Muscle layer of duodenum (tissue), 2 donors: Measurements from ENCODE around the gene HDLBP.
"Not testable (repeated sequence)": the region's sequence is repeated elsewhere in the genome, so short reads cannot be mapped to it uniquely, and the experiment has no call there.

ENCODE experiments used
- H3K27ac ChIP-seq: one replicate; pipeline ENCODE4 v1.7.0; 2013; ENCODE audit warnings: mild to moderate bottlenecking, low read length
- H3K27me3 ChIP-seq: one replicate; pipeline ENCODE4 v1.7.0; 2013; ENCODE audit warnings: low read depth, mild to moderate bottlenecking, control low read depth, low read length
- H3K36me3 ChIP-seq, 2 donors: one replicate each; pipeline ENCODE4 v1.7.0; 2013; ENCODE audit warnings: low read length in 2 of 2, control low read depth in 1 of 2, mild to moderate bottlenecking in 1 of 2; ENCODE audit not compliant: insufficient read depth in 2 of 2, control insufficient read depth in 1 of 2
- H3K4me1 ChIP-seq, 2 donors: one replicate each; pipeline ENCODE4 v1.7.0; 2013; ENCODE audit warnings: low read length in 2 of 2, mild to moderate bottlenecking in 2 of 2, control low read depth in 1 of 2, moderate library complexity in 1 of 2; ENCODE audit not compliant: insufficient read depth in 2 of 2, control insufficient read depth in 1 of 2
- H3K4me3 ChIP-seq, 2 donors: one replicate each; pipeline ENCODE4 v1.7.0; 2013; ENCODE audit warnings: low read length in 2 of 2, low read depth in 1 of 2, mild to moderate bottlenecking in 1 of 2
- H3K9me3 ChIP-seq, 2 donors: one replicate each; pipeline ENCODE4 v1.7.0; 2013; ENCODE audit warnings: low read length in 2 of 2, control low read depth in 1 of 2, mild to moderate bottlenecking in 1 of 2; ENCODE audit not compliant: control insufficient read depth in 1 of 2
- donor health status: healthy.

Gene HDLBP

DNA sequence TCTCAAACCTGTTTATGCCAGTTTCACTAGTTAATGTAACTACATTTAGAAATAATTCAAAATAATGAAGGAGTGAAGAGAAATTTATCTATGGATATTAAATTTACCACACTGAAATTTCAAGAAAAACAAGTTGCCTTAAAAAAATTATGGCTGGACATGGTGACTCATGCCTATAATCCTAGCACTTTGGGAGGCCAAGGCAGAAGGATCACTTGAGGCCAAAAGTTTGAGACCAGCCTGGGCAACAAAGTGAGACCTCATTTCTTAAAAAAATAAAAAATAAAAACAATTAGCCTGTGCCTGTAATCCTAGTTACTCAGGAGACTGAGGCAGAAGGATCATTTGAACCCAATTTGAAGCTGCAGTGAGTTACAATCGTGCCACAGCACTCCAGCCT lies 29.9 kb downstream of the HDLBP start:
- Histone ChIP-seq H3K9me3 (no peaks in the 10 kb centered on the region), H3K4me1 (peaks cover 0 to 30% of the 10 kb centered on the region in 2 donors), H3K36me3 (no peaks in the 10 kb centered on the region), H3K27me3 (no peaks in the 10 kb centered on the region), H3K27ac (no peak overlapping the region), H3K4me3 (no peak overlapping the region)

DNA sequence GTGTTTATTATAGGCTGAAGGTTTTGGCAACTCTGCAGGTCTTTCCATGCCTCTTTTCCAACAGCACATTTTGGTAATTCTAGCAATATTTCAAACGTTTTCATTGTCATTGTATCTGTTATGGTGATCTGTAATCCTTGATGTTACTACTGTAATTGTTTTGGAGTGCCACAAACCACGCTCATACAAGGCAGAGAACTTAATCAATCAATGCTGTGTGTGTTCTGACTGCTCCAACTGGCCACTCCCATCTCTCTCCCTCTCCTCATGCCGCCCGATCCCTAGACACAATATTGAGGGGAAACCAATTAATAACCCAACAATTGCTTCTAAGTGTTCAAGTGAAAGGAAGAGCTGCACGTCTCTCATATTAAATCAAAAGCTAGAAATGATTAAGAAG lies 32.9 kb downstream of the HDLBP start:
- peaks cover 0 to 16% of the 10 kb centered on the region in 2 donors for H3K4me1 ChIP-seq
- H3K9me3 ChIP-seq, result no peaks in the 10 kb centered on the region
- no peak overlapping the region for H3K27ac ChIP-seq
- H3K36me3 ChIP-seq, result no peaks in the 10 kb centered on the region
- no peak overlapping the region for H3K4me3 ChIP-seq
- H3K27me3 ChIP-seq, result no peaks in the 10 kb centered on the region

DNA sequence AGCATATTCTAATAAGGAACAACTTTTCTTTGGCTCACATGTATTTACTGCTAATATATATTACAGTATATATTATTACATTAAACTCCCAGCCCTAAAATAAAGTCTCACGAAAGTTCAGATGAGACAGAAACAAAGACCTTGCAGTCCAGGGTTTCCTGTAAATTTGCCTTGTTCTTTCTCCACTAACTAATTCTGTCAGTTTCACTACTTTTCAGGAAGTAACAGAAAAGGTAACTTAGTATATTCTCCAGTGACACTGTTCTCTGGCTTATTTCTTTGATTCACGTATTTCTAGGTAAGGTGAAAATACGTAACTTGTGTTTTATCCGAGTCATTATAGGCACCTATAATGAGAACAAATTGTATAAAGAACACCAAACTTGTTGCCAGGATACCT lies 35.2 kb downstream of the HDLBP start:
- H3K27ac ChIP-seq, result no peak overlapping the region
- no peaks in the 10 kb centered on the region for H3K9me3 ChIP-seq
- no peaks in the 10 kb centered on the region for H3K27me3 ChIP-seq
- peaks cover 0 to 16% of the 10 kb centered on the region in 2 donors for H3K4me1 ChIP-seq
- no peak overlapping the region for H3K4me3 ChIP-seq
- H3K36me3 ChIP-seq, result no peaks in the 10 kb centered on the region

DNA sequence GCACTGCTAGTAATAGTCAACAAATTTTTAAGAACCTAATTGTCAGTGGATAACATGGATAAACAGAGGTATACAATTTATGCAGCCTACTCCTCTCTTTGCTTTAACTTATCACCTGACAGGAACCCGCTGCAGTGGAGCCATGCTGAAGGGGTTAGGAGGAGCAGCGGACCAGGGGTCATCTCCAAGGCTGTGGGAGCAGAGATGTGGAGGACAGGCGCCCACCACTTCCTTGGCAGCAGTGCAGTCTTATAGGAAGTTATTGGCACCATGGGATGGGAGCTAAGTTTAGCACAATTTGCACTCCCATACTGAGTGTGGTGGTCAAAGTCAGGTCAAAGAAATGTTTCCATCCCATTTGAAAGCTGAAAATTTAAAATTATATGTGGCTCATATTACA lies 35.6 kb downstream of the HDLBP start:
- H3K4me3 ChIP-seq, result no peak overlapping the region
- H3K27me3 ChIP-seq, result no peaks in the 10 kb centered on the region
- no peak overlapping the region for H3K27ac ChIP-seq
- H3K9me3 ChIP-seq, result no peaks in the 10 kb centered on the region
- no peaks in the 10 kb centered on the region for H3K36me3 ChIP-seq
- peaks cover 0 to 13% of the 10 kb centered on the region in 2 donors for H3K4me1 ChIP-seq

DNA sequence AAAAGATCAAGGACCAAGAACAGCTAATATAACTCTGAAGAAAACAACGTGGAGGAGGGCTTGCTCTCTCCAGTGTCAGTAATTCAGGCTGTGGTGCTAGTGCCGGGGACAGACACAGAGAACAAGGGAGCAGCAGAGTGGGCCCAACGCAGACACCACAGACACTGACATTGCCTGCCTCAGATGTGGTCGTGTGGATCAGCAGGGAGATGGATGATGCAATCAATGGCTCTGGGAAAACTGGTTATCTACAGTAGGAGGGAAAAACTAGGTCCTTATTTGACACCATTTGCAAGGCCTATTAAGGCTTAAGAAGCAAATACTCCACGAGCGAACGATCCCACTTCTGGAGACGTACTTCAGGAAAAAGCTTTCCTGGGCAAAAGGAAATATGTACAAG lies 36.1 kb downstream of the HDLBP start:
- H3K9me3 ChIP-seq, result no peaks in the 10 kb centered on the region
- no peak overlapping the region for H3K27ac ChIP-seq
- H3K36me3 ChIP-seq, result no peaks in the 10 kb centered on the region
- peaks cover 0 to 13% of the 10 kb centered on the region in 2 donors for H3K4me1 ChIP-seq
- H3K4me3 ChIP-seq, result no peak overlapping the region
- no peaks in the 10 kb centered on the region for H3K27me3 ChIP-seq

DNA sequence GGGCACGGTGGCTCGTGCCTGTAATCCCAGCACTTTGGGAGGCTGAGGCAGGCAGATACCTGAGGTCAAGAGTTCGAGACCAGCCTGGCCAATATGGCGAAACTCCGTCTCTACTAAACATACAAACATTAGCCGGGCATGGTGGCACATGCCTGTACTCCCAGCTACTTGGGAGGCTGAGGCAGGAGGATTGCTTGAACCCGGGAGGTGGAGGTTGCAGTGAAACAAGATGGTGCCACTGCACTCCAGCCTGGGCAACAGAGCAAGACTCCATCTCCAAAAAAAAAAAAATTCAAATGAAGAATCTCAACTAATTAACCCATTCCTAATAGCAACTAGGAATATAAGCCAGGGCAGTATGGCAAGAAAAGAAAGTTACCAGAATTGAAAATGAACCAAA lies 37.2 kb downstream of the HDLBP start:
- H3K4me3 ChIP-seq, H3K27me3 ChIP-seq, H3K27ac ChIP-seq, H3K36me3 ChIP-seq, H3K9me3 ChIP-seq: not testable (repeated sequence)
- H3K4me1 ChIP-seq, result peaks cover 0 to 16% of the 10 kb centered on the region in 2 donors

DNA sequence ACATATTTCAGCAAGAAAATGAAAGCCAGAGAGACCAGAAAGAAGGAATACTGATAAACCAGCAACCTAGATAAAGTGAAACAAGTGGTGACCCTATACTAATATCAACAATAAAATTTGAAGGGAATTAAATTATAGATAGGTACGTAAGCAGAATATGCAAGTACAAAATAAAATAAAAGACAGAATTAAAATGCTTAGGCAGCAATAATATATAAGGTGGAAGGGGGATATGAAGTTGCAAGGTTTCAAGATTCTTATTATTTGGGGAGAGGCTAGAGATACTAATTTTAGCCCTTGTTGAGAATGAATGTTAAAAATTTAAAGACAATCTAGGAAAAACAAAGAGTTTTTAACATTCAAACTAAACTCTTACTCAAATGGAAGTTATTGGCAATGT lies 39.6 kb downstream of the HDLBP start:
- H3K27ac ChIP-seq, result no peak overlapping the region
- no peaks in the 10 kb centered on the region for H3K36me3 ChIP-seq
- H3K4me3 ChIP-seq, result no peak overlapping the region
- H3K27me3 ChIP-seq, result no peaks in the 10 kb centered on the region
- H3K9me3 ChIP-seq, result no peaks in the 10 kb centered on the region
- peaks cover 5 to 12% of the 10 kb centered on the region in 2 donors for H3K4me1 ChIP-seq

DNA sequence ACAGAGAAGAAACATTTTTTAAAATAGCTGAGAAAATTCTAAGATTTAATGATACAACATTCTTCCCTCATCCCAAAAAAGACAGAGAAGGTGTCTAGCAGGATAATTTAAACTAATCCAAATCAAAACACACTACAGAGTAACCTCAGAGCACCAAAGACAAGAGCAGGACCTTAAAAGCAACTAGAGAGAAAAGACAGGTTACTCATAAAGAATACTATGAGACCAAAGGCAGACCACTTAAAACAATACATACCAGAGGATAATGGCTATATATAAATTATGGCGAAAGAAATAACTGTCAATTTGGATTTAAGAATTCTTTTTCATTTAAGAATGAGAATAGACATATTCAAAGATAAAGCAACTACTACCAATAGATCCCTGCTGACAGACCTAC lies 40.0 kb downstream of the HDLBP start:
- H3K4me1 ChIP-seq, result peaks cover 9 to 16% of the 10 kb centered on the region in 2 donors
- no peak overlapping the region for H3K4me3 ChIP-seq
- H3K27ac ChIP-seq, result no peak overlapping the region
- H3K9me3 ChIP-seq, result no peaks in the 10 kb centered on the region
- no peaks in the 10 kb centered on the region for H3K27me3 ChIP-seq
- no peaks in the 10 kb centered on the region for H3K36me3 ChIP-seq

DNA sequence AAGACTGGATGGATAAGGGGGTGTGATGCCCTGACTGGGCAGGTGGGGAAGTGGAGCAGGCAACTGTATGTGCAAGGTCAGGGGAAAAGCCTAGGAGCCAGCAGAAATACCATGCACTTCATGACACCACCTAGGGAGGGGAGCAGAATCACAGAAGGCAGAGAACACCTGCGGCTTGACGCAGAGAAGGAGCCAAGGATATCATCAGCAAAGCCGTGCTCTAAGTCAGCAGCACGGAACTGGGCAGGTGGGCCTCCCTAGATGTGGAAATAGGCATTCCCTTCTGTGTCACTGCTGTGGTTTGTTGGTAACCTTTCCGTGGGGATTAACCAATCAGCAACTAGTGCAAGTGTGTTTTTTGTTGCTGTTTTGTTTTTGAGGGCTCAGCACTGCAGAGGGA lies 41.3 kb downstream of the HDLBP start:
- Histone ChIP-seq H3K9me3 (no peaks in the 10 kb centered on the region), H3K27ac (no peak overlapping the region), H3K4me1 (peaks cover 14 to 30% of the 10 kb centered on the region in 2 donors), H3K4me3 (peak overlapping the region in 1 of 2 donors; percentile 9), H3K36me3 (peaks cover 0 to 2% of the 10 kb centered on the region in 2 donors), H3K27me3 (no peaks in the 10 kb centered on the region)

DNA sequence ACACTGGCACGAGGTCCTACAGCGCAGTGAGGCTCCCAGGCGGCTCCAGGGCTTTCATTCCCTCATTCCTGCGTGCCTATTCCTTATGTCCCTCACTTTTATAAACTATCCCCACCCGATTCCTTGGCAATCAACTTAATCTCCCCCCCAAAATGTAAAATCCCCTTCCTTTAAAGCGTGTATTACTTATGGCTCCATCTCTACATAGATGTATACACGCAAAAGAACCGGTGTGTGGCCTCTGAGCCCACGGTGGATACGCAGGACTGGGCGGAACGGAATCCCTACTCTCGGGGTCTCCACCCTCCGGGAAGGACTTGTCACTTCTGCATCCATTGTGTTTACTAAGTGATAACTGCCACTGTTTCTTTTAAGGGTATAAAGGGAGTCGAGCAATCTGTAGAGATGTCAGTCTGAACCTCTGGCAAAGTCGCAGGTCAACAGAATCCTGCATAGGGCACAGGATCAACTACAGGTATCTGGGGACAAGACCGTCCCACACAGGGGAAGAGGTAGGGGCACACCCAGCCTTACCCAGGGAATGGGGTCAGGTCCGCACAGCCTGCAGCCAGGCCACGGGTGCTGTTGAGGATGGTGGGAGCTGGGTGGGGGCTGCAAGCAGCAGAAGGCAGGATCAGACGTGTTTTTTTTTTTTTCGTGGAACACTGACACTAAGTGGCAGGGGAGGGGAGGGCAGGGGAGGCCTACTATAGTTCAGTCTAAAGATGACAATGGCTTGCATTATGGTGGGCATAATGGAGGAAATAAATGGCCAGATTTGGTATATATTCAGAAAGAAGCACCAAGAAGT lies 42.1 kb downstream of the HDLBP start:
- Histone ChIP-seq H3K4me3 (peak overlapping the region; percentile 60 to 65), H3K27ac (peak overlapping the region; percentile 14), H3K27me3 (no peaks in the 10 kb centered on the region), H3K4me1 (peaks cover 14 to 36% of the 10 kb centered on the region in 2 donors), H3K36me3 (peaks cover 0 to 9% of the 10 kb centered on the region in 2 donors), H3K9me3 (no peaks in the 10 kb centered on the region)

DNA sequence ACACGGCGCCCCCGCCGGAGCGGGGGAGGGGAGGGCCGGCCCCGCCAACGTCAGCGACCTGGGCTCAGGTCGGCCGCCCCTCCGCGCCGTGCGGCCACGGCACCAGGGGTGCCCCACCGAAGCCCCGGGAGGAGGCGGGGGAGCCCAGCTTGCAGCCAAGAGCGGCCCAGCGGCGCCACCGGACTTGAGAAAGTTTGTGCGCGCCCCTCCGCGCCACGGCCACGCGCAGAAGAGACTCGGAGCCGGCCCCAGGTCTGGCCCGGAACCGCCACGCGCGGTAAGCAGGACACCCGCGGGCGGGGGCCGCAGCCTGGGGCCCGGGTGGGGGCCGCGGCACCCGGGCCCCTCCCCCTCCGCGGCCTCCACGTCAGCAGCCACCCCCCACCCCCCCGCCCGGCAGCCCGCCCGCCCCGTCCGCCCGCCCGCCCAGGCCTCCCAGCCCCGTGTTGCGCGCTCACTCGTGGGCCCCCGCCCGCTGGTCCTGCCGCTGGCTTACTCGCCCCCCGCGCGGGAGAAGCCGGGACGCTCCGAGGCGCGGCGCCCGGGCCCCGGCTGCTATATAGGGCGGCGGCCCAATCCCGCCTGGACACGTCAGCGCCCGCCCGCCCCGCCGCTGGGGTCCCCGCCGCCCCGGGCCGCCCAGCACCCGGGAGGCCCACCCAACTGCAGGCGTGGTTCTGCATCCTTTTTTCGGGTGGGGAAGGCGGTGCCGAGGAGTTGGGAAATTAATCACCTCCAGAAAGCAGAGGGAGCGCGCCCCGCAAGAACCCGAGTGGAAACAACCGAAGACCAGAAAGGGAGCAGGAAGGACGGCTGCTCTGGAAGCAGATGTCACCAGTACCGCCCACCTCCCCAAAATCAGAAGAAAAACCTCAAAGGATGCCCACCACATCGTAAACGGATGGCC lies 42.9 kb downstream of the HDLBP start:
- Histone ChIP-seq H3K27ac (peak overlapping the region; percentile 56), H3K4me1 (peaks cover 14 to 36% of the 10 kb centered on the region in 2 donors), H3K27me3 (no peaks in the 10 kb centered on the region), H3K36me3 (peaks cover 4 to 18% of the 10 kb centered on the region in 2 donors), H3K9me3 (no peaks in the 10 kb centered on the region), H3K4me3 (peak overlapping the region; percentile 79 to 86)
